ENCODE measurements around the gene RPS15.
"Not testable (repeated sequence)": the region's sequence is repeated elsewhere in the genome, so short reads cannot be mapped to it uniquely, and the experiment has no call there.

The RPS15 gene

DNA sequence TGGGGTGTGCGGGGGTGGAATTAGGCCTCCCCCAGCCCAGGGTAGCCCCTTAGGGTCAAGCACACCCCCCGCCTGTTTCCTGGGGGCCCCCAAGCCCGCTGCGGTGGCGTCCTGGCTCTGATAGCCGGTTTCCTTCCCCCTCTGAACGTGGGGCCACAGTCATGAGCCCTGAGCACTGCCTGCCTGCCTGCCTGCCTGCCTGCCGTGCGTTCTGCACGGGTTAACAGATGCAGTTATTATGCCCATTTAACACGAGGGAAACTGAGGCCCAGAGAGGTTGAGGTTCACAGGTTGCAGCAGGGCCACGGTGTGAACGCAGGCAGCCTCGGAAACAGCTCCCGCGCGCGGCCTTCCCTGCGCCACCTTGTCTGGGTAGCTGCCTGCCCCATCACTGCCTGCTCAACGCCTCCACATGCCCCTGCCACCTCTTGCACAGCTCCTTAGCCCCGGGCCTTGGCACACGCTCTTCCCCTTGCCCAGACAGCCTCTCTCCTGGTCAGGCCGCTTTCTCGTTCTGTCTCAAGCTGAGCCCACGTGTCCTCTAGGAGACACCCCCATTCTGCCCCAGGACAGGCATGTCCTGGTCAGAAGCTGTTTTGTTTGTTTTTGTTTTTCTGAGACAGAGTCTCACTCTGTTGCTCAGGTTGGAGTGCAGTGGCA lies 35.7 kb upstream of the RPS15 start:
- DNase-seq, result no peak

GRCh38 chr19:1406774-1407527 lies 31.2 kb upstream of the RPS15 start:
- peak; percentile 100 for DNase-seq

DNA sequence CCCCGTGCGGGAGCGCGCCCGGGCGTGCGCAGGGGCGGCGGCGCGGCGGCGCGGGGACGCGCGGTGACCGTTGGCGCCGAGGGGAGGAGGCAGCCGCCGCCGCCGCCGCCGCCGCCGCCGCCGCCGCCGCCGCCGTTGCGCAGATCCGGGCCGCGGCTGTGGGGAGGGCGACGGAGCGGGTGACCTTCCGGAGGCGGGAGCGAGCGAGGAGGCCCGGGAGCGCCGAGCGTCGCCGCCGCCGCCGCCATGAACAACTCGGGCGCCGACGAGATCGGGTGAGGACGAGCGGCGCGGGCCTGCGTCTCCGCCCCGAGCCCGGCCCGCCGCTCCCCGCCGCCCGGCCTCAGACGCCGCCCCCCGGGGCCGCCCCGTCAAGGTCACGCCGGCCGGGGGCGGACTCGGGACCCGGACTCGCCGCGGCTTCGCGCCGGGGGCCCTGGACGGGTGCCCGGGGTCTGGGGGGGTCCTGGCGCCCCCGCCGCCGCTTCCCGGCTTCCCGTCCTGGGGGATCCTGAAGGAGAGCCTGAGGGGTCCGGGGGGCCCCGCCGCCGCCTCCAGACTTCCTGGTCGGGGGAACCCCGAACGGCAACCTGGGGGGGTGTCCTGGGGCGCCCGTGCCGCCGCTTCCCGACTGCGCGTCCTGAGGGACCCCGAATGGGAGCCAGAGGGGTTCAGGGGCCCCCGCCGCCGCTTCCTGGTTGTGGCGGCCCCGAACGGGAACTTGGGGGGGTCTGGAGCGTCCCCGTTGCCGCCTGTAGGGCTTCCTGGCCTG lies 30.5 kb upstream of the RPS15 start, which contains the start of gene DAZAP1:
Gene DAZAP1 (plus strand): TSS at position 59 of the 772 bp plus-strand sequence. CDS start 188 bp downstream, at position 247.
- no peak for DNase-seq

DNA sequence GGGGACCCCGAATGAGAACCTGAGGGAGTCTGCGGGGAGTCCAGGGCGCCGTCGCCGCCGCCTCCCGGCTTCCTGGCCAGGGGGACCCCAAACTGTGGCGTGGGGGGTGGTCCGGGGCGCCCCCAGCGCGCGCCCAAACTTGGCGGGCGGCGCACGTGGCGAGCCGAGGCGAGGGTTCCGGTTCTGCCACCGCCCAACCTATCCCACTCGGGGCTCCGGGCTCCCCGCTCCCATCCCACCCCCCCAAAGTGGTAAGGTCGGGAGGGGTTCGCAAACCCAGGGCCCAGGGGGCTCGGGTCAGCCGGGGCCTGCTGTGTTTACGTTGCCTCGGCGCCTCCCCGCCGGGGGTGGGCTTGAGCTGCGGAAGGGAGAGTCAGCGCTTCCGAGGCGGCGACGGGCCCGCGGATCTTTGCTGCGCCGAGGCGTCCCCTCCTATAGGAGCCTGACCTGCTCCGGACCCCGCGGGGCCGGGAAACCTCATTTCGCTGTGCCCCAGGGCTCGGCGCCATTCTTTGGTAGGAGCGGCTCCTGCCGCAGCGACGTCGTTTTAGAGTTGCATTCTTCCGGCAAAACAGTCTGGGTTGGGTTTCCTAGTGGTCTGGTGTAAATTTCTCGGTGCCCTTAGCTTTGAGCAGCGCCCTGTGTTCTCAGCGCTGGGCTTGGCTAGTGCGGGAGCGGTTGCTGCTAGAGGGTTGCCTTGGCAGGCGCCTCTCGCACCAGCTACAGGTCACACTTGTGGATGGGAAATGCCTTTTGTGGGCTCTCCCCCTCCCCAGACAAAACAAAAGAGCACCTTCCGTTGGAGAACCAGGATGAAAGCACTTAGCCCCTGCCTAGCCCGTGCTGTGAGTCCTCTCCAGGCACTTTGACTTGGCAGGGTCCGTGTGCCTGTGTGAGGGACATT lies 29.6 kb upstream of the RPS15 start:
- no peak for DNase-seq

DNA sequence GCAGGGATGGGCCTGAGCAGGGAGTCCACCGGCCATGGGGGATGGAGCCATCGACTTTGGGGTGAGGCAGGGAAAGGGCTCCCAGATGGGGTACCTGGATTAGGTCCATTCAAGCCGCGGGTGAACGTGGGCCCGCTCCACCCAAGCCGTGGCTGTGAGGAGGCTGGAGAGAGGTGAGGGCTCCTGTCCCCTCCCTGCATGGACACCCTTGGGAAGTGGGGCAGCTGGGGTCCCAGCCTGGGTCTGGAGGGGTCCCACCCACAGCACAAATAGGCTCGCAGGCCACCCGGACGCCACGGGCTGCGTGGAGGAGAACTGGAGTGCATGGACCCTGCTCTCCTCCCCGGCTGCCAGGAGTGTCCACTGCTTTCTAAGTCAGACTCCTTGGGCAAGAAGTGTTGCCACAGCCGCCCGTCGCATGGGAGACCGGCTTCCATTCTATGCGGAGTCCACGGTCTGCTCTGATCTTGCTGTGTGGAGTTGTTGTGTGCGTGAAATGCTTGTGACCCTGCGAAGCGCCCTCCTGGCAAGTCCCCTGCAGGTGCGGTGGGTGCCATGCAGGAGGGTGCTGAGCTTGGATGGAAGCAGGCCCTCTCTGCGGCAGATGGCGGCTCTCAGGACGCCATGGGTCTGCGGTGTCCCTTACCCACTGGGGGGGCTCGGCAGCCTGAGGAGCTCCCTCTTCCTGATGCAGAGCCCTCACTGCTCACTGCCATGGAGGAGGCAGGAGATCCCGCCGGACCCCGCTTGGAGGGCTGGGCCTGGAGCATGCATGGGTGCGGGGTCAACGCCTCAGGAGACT lies 28.8 kb upstream of the RPS15 start:
- DNase-seq, result no peak

- DNase-seq, result no peak
Observed at GRCh38 chr19:1410136-1410786, 27.9 kb upstream of the RPS15 start.

DNA sequence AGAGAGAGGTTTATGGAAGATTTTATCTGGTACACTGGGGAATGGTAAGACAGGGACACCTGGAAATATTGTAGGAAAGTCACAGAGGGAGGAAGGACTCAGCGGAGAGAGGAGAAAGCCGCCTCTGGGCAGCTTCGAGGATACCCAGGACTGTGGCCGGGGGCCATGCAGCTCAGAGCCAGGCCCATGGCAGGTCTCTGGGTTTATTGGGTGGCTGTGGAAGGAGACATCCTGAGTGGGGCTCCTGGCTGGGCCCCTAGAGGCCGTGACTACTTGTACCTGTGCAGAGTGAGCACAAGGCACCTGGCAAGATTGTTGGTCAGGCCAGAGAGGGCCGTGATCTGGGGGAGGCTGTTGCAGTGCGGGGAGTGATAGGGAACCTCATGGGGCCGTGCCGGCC lies 27.4 kb upstream of the RPS15 start:
- DNase-seq, result no peak

DNA sequence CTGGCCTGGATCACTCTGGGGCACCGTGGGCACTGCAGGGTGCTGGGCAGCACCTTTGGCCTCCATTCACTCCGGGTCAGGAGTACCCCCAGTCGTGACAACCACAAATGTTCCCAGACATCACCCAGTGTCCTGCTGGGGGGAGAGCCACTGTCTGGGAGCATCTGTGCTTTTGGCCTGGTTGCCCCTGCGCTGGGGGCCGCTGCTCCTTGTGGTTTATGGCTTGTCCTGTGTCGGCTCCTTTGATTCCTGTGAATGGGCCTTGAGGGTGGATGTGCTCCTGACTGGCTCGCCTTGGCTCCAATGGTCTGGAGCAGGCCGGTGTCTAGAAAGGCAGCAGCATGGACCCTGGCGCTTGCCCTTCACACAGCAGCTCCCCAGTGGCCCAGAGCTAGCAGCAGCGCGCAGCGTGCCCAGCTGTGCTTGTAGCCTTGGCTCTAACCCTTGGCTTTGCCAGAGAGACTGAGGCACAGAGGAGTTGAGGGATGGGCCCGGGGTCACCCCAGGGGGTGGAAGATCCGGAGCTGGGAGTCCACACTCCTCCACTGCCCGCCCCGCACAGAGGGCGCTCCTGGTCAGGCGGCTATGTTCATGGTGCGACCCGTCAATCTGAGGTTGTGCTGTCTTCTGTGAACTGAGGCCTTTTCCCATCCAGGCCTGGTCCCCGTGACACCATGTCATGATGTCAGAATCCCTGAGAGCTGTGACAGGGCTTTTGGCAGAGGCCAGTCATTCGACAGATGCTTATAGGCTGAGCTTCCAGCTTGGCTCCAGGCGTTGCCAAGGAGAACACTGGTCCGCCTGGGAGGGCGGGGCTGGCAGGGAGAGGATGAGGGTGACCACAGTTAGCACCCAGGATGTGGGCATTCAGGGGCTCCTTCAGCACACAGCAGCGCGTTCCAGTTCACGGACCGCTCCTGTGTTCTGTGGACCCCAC lies 26.7 kb upstream of the RPS15 start:
- no peak for DNase-seq

DNA sequence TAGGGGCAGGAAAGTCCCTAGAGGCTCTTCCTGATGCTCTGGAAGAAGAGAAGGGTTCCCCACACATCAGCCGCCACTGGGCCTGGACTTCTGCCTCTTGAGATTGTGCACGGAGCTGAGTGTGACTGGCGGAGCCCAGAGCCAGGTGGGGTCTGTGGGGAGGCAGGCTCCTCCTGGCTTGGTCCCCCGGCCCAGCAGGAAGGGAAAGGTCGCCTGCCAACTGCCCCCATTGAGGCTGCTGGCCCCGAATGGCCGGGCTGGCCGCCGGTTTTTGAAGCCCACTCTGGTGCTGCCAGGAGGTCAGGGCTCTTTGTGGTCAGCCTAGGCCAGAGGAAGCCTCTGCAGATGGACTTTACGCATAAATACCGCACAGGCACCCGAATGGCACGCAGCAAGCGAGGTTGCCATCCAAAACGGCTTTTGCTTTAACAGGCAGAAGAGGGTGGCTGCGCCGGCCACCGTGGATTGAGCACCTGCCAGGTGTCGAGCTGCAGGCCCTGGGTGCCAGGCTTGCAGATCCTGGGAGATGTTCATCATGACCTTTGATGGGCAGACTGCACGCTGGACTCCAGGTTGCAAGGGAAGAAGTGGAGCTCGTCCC lies 25.8 kb upstream of the RPS15 start:
- DNase-seq, result no peak

DNA sequence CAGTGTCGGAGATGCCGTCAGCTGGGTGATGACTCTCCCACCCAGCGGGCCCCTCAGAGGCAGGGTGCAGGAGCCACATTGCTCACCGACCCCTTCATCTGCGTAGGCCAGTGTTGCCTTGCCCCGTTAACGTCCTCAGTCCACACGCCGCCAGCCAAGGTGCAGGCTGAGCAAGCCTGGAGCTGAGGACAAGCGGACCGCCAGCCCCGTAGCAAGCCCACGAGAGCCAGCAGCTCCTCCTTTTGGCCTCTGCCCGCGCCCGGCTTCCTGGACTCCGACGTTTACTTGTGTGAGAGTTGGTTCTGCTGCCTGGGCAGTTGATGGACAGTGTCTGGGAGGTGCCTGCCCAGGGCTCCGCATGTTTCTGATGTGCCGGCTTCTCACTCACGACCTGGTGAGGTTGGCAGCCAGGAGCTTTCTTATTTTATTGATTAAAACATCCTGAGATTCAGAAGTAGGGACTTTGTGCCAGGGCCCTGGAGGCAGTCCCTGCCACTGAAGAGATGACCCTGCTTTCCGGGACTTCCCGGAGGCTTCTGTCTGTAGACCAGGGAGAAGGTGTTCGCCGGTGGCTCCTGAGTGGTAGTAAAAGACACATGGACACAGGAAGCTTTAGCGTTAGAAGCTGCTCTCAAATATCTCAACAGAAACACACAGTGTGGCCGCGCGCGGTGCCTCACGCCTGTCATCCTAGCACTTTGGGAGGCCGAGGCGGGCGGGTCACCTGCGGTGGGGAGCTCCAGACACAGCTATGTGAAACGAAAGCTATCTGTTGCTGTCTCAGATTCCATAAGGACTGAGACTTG lies 25.0 kb upstream of the RPS15 start:
- no peak for DNase-seq

GRCh38 chr19:1416014-1416841 lies 22.0 kb upstream of the RPS15 start:
- DNase-seq, result no peak

DNA sequence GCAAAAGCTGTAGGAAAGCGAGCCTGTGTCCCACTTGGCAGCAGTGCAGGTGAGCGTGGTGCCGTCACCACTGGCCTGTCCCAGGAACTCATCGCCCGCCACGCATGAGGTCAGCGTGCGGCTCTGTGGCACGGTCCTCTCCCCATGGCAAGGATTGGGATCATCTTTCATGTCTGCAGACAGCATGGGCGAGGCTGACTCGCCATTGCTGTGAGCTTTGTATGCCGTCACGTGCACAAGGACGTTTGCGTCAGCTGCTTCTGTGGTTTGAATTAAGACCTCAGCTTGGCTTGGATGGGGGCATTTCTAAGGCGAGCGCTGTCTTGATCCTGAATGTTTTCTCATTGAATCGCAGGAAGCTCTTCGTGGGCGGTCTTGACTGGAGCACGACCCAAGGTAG lies 21.1 kb upstream of the RPS15 start:
- no peak for DNase-seq

DNA sequence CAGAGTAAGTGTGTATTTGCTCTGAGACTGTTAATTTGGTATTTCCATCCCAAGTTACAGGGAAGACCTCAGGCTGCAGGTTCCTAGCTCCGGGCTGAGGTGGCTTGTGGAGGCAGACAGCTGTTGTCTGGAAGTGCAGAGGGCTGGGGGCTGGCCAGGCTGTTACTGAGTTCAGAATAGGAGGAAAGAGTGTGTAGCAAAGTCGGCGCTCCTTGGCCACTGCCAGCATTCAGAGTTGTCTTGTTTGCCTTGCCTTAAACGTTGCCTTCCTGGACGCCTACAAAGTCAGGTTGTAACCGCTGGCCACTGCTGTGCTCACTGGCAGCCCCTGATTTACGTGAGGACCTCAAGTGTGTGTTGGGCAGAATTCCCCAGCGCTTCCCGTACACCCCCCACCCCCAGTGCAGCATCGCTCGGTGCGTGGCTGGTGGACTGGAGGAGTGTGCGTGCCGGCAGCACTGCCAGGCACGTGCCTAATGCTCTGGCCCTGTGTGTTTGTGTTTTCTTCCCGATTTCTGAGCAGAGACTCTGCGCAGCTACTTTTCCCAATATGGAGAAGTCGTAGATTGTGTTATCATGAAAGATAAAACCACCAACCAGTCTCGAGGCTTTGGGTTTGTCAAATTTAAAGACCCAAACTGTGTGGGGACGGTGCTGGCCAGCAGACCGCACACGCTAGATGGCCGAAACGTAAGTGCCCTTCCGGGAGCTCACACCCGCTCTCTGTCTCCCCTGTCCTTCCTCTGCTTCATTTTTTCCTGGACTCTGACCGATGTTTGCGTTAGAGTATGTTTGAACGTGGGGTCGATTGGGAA lies 20.3 kb upstream of the RPS15 start:
- no peak for DNase-seq

- DNase-seq, result no peak
Observed at GRCh38 chr19:1418496-1418775, 19.8 kb upstream of the RPS15 start.

- DNase-seq, result no peak
Observed at GRCh38 chr19:1418951-1419738, 19.1 kb upstream of the RPS15 start.

DNA sequence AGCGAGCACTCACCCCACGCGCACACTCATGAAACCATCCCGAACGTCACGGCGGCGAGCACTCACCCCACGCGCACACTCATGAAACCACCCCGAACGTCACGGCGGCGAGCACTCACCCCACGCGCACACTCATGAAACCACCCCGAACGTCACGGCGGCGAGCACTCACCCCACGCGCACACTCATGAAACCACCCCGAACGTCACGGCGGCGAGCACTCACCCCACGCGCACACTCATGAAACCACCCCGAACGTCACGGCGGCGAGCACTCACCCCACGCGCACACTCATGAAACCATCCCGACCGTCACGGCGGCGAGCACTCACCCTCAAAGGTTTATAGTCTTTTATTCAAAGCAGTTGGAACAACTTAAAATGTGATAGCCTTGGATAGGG lies 18.1 kb upstream of the RPS15 start:
- DNase-seq, result not testable (repeated sequence)

Data from right forelimb (tissue), 1 donor.